VCaP (cell line): ENCODE measurements around the gene TMEM97.

Experiments
- H3K27ac ChIP-seq: fragments of 450-650 bp; 2 replicates; pipeline ENCODE4 v1.5.1; 2017
- CTCF ChIP-seq: fragments of 450-650 bp; conservative IDR thresholded peaks from 2 replicates; pipeline ENCODE4 v1.5.1; 2017; ENCODE audit warnings: mild to moderate bottlenecking, moderate library complexity

Gene TMEM97

GRCh38 chr17:28363776-28364650, 45.0 kb downstream of the TMEM97 start:
- no peak overlapping the region for H3K27ac ChIP-seq
- no peak for TF ChIP-seq CTCF

GRCh38 chr17:28364665-28365363, 45.8 kb downstream of the TMEM97 start, which contains the start of gene SEBOX:
SEBOX (minus strand) TSS chr17:28365199; CDS start chr17:28365151, 48 bp downstream.
- H3K27ac ChIP-seq = no peak within 1 kb of the TSS
- TF ChIP-seq CTCF = no peak

GRCh38 chr17:28365487-28365886, 46.5 kb downstream of the TMEM97 start:
- H3K27ac ChIP-seq = no peak overlapping the region
- TF ChIP-seq CTCF = no peak

- H3K27ac ChIP-seq = no peak overlapping the region
- TF ChIP-seq CTCF = no peak
Measured at GRCh38 chr17:28366605-28367004, 47.6 kb downstream of the TMEM97 start.

- H3K27ac ChIP-seq = no peak overlapping the region
- no peak for TF ChIP-seq CTCF
Measured at GRCh38 chr17:28367641-28368305, 48.8 kb downstream of the TMEM97 start.

GRCh38 chr17:28368306-28368831, 49.4 kb downstream of the TMEM97 start:
- no peak overlapping the region for H3K27ac ChIP-seq
- no peak for TF ChIP-seq CTCF
